Skeletal muscle cell (primary cell): ENCODE measurements around the gene MYO9A.

ENCODE experiments used
- DNase-seq: peaks from one replicate; pipeline ENCODE4 v3.0.0-alpha.2; 2010; ENCODE audit warnings: low read depth
- H3K4me3 ChIP-seq: 2 replicates; pipeline ENCODE4 v1.5.1; 2011; ENCODE audit warnings: low read depth, mild to moderate bottlenecking, control low read depth, low read length, moderate library complexity

Gene MYO9A

DNA sequence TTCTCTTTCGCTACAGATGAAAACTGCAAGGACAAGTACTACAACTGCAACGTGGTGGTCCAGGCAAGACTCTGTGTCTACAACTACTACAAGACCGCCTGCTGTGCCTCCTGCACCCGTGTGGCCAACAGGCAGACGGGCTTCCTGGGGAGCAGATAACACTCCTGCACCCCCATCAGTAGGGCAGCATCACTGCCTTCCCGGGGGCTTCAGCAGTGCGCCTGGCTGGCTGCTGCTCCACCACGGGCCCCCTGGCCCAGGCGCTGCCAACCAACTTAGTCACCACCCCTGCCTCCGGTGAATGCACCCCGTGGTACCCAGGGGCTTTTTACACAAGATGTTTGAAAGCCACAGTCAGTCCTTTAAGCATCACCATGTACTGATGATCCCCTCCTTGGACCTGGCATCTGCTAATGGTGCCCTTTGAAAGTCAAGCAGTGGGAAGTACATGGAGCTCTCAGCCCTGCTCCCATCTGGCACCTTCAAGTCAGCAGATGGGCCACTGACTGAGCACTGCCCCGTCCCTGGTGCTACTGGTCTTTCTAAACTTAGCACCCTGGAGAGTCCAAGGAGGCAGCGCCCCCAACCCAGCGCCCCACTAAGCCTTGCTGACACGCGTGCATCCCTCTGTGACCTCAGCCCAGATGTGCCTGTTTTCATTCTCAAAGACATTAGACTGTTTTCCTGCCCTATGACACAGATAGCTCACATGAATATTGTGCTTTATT, 340.6 kb downstream of the MYO9A start:
- H3K4me3 ChIP-seq, result no peak overlapping the region
- no peak for DNase-seq

GRCh38 chr15:71776304-71776703, 341.6 kb downstream of the MYO9A start:
- H3K4me3 ChIP-seq, result no peak overlapping the region
- no peak for DNase-seq

DNA sequence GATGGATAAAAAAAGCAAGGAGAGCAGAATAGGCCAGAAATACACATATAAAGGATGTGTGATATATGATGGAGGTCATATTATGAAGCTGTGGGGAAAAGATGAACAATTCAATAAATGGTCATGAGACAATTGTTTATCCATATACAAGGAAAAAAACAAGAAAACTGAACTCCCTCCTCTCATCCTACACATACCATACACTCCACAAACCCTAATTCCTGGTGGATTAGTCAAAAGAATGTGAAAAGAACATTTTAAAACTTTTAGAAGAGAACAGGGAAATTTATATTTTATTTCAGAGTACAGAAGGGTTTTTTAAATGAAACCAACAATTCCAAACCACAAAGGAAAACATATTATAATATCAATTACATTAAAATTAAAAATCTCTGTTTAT, 342.1 kb downstream of the MYO9A start:
- no peak overlapping the region for H3K4me3 ChIP-seq
- DNase-seq, result no peak

- no peak for DNase-seq
- H3K4me3 ChIP-seq, result no peak overlapping the region
Measured at GRCh38 chr15:71773206-71773859, 344.6 kb downstream of the MYO9A start.
